Mucosa of descending colon (tissue), 3 donors: Measurements from ENCODE around the gene OCA2. TPM values are rescaled to one million over a fixed set of nuclear protein-coding genes. Genes with fewer than 3 reads are reported as not detected.

Experiments
- ATAC-seq: fragments of 200-7000 bp; cut with Tn5 transposase; one replicate; pipeline ENCODE4 v1.9.1; 2020; ENCODE audit warnings: mild to moderate bottlenecking, moderate library complexity
- DNase-seq, 3 donors: peaks; one replicate each; pipeline ENCODE4 v3.0.0-alpha.2; 2020
- H3K36me3 ChIP-seq: fragments of 200-600 bp; one replicate; pipeline ENCODE4 v1.8.0; 2021; ENCODE audit warnings: low read depth, mild to moderate bottlenecking
- H3K4me1 ChIP-seq: fragments of 200-600 bp; one replicate; pipeline ENCODE4 v1.8.0; 2021; ENCODE audit warnings: low read depth, mild to moderate bottlenecking
- H3K4me3 ChIP-seq: fragments of 200-600 bp; one replicate; pipeline ENCODE4 v1.8.0; 2021; ENCODE audit warnings: mild to moderate bottlenecking
- H3K9me3 ChIP-seq: fragments of 200-600 bp; one replicate; pipeline ENCODE4 v1.8.0; 2021; ENCODE audit warnings: mild to moderate bottlenecking
- CTCF ChIP-seq: fragments of 200-600 bp; IDR thresholded peaks from one replicate; pipeline ENCODE4 v1.8.0; 2022; ENCODE audit warnings: antibody characterized with exemption, mild to moderate bottlenecking
- intact Hi-C, 2 donors: fragments of 100-400 bp; cut with DNase I in 1 of 2; cut with micrococcal nuclease in 1 of 2; formaldehyde crosslinking; loops; one replicate each; pipeline versions ENCODE4 v1.11.0 to v1.11.1; 2022; cut with DNase I, micrococcal nuclease
- total RNA-seq, 3 donors: library from RNA; stranded (reverse); fragmentation: NEBNext Ultra II Directional in 2 of 3; extraction: Animal tissue kit (Norgen Biotek cat#: 25700) in 2 of 3; gene quantifications; one replicate each; pipeline versions ENCODE4 v1.2.1 to v1.2.4, GENCODE V29; 2021 to 2023
- donor health status: DM: no; HTN: no; CAD: no; lungs with moderate emphysema.
- donor health status: DM: no; HTN: no; CAD: no.
- donor health status: DM: no; HTN: yes; CAD: no.

OCA2 gene
- total RNA-seq, 3 donors from 2014 or later: 0.22 to 0.32 TPM; not detected in 1

GRCh38 chr15:27869697-27870281 lies 229.3 kb downstream of the OCA2 start:
- Histone ChIP-seq H3K4me3 (no peak overlapping the region), H3K36me3 (no peaks in the 10 kb centered on the region), H3K9me3 (peaks cover 60% of the 10 kb centered on the region), H3K4me1 (no peaks in the 10 kb centered on the region)
- intact Hi-C loops: no loop called here
- DNase-seq (no peak), ATAC-seq (no peak)
- no peak for TF ChIP-seq CTCF

DNA sequence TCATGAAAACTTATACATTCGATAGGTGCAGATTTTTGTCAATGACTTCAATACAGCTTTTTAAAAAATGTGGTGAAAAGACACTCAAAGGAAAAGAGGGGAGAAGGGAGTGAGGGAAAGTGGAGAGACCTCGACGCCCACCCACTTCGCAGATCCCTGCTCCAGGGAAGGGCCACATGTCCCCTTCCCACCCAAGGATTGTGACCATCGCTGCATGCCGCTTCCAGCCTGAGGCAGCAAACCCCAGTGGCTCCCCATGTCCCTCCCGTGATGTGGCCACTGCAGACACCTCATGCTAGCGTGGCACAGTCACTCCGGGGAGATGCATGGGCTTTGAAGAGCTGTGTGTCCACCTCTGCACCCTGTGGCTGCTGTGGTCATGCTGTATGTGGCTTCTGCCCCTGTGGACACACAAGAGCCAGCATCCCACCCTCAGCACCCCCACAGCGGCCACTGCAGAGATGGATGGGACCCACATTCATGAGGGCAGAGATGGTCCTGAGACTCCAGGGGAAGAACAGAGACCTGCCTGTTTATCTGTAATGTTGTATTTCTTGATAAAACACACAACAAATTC lies 230.2 kb downstream of the OCA2 start:
- intact Hi-C loops: no loop called here
- no peak for TF ChIP-seq CTCF
- Histone ChIP-seq H3K9me3 (peaks cover 62% of the 10 kb centered on the region), H3K4me3 (no peak overlapping the region), H3K36me3 (no peaks in the 10 kb centered on the region), H3K4me1 (no peaks in the 10 kb centered on the region)
- DNase-seq: no peak
- no peak for ATAC-seq

DNA sequence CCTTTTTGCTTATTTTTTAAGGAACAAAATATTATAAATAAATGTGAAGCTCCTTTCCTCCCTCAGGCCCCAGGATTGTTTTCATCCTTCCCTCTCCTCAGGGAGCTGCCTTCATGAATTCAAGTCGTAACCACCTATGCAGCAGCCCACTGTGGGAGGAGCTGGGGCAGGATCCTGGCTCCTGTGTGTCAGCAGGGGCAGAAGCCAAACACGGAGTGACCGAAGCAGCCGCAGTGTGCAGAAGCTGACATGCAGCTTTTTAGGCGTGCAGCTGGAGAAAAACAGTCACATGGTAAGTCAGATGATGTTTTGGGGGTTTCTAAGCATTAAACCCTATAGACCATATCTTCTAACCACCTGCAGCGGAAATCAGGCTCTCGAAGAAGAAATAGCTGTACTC lies 231.3 kb downstream of the OCA2 start:
- peaks cover 64% of the 10 kb centered on the region for H3K9me3 ChIP-seq
- H3K4me1 ChIP-seq: no peaks in the 10 kb centered on the region
- no peak for ATAC-seq
- no peak for TF ChIP-seq CTCF
- no peaks in the 10 kb centered on the region for H3K36me3 ChIP-seq
- no peak for DNase-seq
- intact Hi-C loops: no loop called here
- H3K4me3 ChIP-seq: no peak overlapping the region

GRCh38 chr15:27866505-27867165 lies 232.5 kb downstream of the OCA2 start:
- intact Hi-C loops: no loop called here
- Histone ChIP-seq H3K36me3 (no peaks in the 10 kb centered on the region), H3K4me1 (no peaks in the 10 kb centered on the region), H3K4me3 (no peak overlapping the region), H3K9me3 (peaks cover 67% of the 10 kb centered on the region)
- ATAC-seq: no peak
- DNase-seq: no peak
- TF ChIP-seq CTCF: no peak

- Histone ChIP-seq H3K36me3 (no peaks in the 10 kb centered on the region), H3K9me3 (peaks cover 66% of the 10 kb centered on the region), H3K4me3 (no peak overlapping the region), H3K4me1 (no peaks in the 10 kb centered on the region)
- DNase-seq (no peak), ATAC-seq (no peak)
- no peak for TF ChIP-seq CTCF
- intact Hi-C loops: no loop called here
Observed at GRCh38 chr15:27865926-27866325, 233.2 kb downstream of the OCA2 start.
